GM06990 (cell line): ENCODE results near the gene DMD.

Experiments used
- DNase-seq: peaks from one replicate; pipeline ENCODE4 v3.0.0-alpha.2; 2011; ENCODE audit not compliant: insufficient read length; ENCODE audit errors: extremely low read depth
- H3K27me3 ChIP-seq: replicated peaks from 2 replicates; pipeline ENCODE4 v1.6.0; 2011; ENCODE audit warnings: low read length; ENCODE audit not compliant: control insufficient read depth, insufficient read depth
- H3K36me3 ChIP-seq: 2 replicates; pipeline ENCODE4 v1.5.1; 2011; ENCODE audit warnings: low read length; ENCODE audit not compliant: control insufficient read depth, insufficient read depth
- H3K4me3 ChIP-seq: replicated peaks from 2 replicates; pipeline ENCODE4 v1.5.1; 2011; ENCODE audit warnings: low read depth, mild to moderate bottlenecking, control low read depth, low read length
- TF ChIP-seq, protein P1 (sequence below): IDR thresholded peaks from 2 replicates; pipeline ENCODE4 v1.5.1; 2011; ENCODE audit warnings: low read length, control low read depth, mild to moderate bottlenecking, inconsistent platforms; ENCODE audit not compliant: insufficient read depth, poor library complexity, severe bottlenecking

DMD gene

DNA sequence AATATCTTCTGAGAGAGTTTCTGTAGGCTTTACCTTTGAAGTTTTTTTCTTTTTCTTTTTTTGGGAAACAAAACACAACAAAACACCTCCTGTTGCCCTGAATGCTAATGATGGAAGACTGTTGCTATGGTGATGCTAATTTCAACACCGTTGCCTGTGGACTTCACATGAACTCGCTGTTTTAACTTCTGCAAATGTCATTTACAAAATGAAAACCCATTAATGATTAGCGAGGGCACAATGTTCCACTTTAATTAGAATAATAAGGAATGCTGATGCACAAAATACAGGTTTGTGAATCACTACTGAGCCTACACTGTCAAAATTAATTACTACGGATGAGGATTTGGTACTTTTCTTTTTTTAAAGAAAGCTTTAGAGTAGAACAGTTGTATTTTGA lies 1912.4 kb downstream of the DMD start:
- TF ChIP-seq, protein P1, sequence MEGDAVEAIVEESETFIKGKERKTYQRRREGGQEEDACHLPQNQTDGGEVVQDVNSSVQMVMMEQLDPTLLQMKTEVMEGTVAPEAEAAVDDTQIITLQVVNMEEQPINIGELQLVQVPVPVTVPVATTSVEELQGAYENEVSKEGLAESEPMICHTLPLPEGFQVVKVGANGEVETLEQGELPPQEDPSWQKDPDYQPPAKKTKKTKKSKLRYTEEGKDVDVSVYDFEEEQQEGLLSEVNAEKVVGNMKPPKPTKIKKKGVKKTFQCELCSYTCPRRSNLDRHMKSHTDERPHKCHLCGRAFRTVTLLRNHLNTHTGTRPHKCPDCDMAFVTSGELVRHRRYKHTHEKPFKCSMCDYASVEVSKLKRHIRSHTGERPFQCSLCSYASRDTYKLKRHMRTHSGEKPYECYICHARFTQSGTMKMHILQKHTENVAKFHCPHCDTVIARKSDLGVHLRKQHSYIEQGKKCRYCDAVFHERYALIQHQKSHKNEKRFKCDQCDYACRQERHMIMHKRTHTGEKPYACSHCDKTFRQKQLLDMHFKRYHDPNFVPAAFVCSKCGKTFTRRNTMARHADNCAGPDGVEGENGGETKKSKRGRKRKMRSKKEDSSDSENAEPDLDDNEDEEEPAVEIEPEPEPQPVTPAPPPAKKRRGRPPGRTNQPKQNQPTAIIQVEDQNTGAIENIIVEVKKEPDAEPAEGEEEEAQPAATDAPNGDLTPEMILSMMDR = no peak
- no peak overlapping the region for H3K4me3 ChIP-seq
- H3K27me3 ChIP-seq = no peaks in the 10 kb centered on the region
- DNase-seq = no peak
- H3K36me3 ChIP-seq = no peaks in the 10 kb centered on the region

DNA sequence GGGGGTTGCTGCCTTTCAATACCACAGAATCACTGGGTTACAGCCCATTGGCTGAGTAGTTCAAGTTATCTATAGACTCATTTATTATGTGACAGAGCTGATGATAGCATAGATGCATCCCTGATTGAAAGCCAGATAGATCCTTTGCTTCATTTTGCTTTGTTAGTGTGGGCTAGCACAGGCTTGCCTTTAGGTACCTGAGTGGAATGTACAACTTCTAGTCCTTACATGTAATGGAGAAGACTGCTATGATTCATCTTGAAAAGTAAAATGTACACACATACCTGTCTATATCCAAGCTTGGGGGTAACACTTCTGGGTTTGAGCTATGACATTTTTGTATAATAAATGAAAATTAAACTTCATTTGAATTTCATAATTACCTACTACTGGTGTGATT lies 1913.5 kb downstream of the DMD start:
- TF ChIP-seq, protein P1 = no peak
- DNase-seq = no peak
- no peak overlapping the region for H3K4me3 ChIP-seq

DNA sequence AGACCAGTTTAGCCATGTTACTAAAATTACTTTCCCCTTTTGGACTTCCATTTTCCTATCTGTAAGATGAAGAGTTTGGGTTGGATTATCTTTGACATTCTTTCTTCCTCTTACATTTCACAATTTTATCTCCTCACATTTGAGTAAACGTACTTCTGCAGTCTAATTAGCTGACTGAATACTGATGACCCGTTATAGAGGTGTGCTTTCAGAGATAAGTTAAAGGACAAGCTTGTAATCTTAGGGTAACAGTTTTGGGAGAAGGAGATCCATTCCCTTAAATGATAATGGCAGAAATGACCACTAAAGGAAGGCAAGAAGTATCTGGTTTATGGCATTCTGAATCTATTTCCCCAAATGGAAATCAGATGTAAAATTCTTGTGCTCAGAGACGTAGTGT lies 1916.9 kb downstream of the DMD start:
- Histone ChIP-seq H3K36me3 (no peaks in the 10 kb centered on the region), H3K4me3 (no peak overlapping the region), H3K27me3 (no peaks in the 10 kb centered on the region)
- TF ChIP-seq, protein P1 = no peak
- DNase-seq = no peak

More for the DNA sequence above, 1913.5 kb downstream of the DMD start:
- H3K36me3 ChIP-seq = no peaks in the 10 kb centered on the region
- H3K27me3 ChIP-seq = no peaks in the 10 kb centered on the region

DNA sequence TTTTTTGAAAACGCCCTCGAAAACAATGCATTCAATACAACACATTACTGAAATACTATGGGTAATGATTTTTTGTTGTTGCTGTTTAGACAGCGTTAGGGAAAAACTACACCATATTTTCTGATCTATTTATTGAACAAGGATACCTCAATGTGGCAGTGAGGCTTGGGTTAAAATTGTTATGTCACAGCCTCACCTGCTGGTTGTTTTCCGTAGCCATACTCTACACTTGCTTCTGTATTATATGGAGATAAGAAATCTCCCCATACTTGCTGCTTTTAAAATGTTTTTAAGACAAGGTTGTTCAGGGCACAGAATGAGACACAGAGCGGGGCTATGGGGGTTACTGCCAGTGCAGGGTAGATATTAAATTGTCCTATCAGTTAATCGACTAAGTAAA lies 1917.9 kb downstream of the DMD start:
- TF ChIP-seq, protein P1 = peak; percentile 54
- H3K27me3 ChIP-seq = no peaks in the 10 kb centered on the region
- H3K4me3 ChIP-seq = no peak overlapping the region
- no peaks in the 10 kb centered on the region for H3K36me3 ChIP-seq
- no peak for DNase-seq

DNA sequence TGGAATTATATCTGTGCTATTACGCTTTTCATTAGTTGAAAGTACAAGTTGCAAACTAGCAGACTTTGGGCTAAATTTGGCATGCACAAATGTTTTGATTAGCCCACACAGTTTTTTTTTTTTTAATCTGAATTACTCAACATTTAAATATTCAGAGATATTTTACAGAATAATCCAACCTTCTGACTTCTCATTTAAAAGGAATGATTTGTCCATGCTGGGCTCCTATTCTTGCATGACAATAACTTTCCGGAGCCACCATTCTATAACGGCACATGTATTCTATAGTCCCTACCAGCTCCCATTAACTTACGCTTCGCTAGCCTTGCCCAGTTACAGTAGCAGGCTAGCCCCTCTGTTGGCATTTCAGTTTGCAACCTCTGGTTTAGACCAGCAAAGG lies 1920.2 kb downstream of the DMD start:
- no peak for DNase-seq
- Histone ChIP-seq H3K4me3 (no peak overlapping the region), H3K27me3 (no peaks in the 10 kb centered on the region), H3K36me3 (no peaks in the 10 kb centered on the region)
- TF ChIP-seq, protein P1 = no peak

DNA sequence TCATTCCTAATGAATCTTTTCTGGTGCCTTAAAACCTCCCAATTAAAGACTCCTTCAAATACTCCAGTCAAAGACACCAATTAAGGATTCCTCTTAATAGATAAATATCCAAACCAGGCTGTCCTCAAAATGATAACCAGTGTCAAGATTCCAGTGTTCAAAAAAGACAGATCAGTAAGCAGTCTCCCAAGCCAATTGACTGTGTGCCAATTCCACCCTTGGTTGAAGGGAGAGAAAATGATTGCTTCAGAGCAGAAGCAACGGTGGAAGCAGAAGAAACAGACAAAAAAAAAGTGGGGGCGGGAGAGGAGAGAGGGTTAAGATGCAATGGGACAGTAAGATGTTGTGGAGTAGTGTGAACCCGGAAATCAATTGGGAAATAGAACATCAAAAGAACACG lies 1923.5 kb downstream of the DMD start:
- Histone ChIP-seq H3K36me3 (no peaks in the 10 kb centered on the region), H3K27me3 (no peaks in the 10 kb centered on the region), H3K4me3 (no peak overlapping the region)
- TF ChIP-seq, protein P1 = no peak
- DNase-seq = no peak
